Liver (tissue), 3 donors: ENCODE data around the gene B4GALT1.

ENCODE experiments used
- CTCF ChIP-seq: fragments of 150-350 bp; IDR thresholded peaks from 2 replicates; pipeline ENCODE4 v1.5.1; 2017; ENCODE audit warnings: improper control_type of control experiment, low read depth, low read length; ENCODE audit not compliant: missing input control
- EGR1 ChIP-seq, 2 donors: IDR thresholded peaks; 2 replicates each; pipeline ENCODE4 v1.6.1; 2016 to 2018; ENCODE audit warnings: antibody characterized with exemption in 2 of 2, low read depth in 2 of 2
- GABPA ChIP-seq, 2 donors: IDR thresholded peaks in 1 of 2; conservative IDR thresholded peaks in 1 of 2; 2 replicates each; pipeline ENCODE4 v1.6.1; 2016; ENCODE audit warnings: antibody characterized with exemption in 2 of 2, mild to moderate bottlenecking in 1 of 2, moderate library complexity in 1 of 2
- HNF4A ChIP-seq, 2 donors: conservative IDR thresholded peaks; 2 replicates each; pipeline ENCODE4 v1.6.1; 2016; ENCODE audit warnings: antibody characterized with exemption in 2 of 2, mild to moderate bottlenecking in 2 of 2
- JUND ChIP-seq, 2 donors: IDR thresholded peaks; 2 replicates each; pipeline ENCODE4 v1.6.1; 2016; ENCODE audit warnings: antibody characterized with exemption in 2 of 2
- MAX ChIP-seq: IDR thresholded peaks from 2 replicates; pipeline ENCODE4 v1.6.1; 2016; ENCODE audit warnings: antibody characterized with exemption
- RAD21 ChIP-seq, 2 donors: IDR thresholded peaks; 2 replicates each; pipeline ENCODE4 v1.6.1; 2016; ENCODE audit warnings: antibody characterized with exemption in 2 of 2, mild to moderate bottlenecking in 2 of 2
- REST ChIP-seq: IDR thresholded peaks from 2 replicates; pipeline ENCODE4 v1.6.1; 2016; ENCODE audit warnings: antibody characterized with exemption, mild to moderate bottlenecking
- TAF1 ChIP-seq: conservative IDR thresholded peaks from 2 replicates; pipeline ENCODE4 v1.6.1; 2016; ENCODE audit warnings: antibody characterized with exemption, mild to moderate bottlenecking
- YY1 ChIP-seq: IDR thresholded peaks from 2 replicates; pipeline ENCODE4 v1.6.1; 2016; ENCODE audit warnings: antibody characterized with exemption, mild to moderate bottlenecking
- donor health status: healthy.
- donor health status: healthy.

- TF ChIP-seq CTCF (no peak), RAD21 (IDR thresholded peaks at IDR 0.05) (no peak), GABPA (IDR thresholded peaks at IDR 0.05 in 1 of 2, conservative IDR thresholded peaks at IDR 0.05 in 1 of 2) (no peak), REST (no peak), MAX (no peak), EGR1 (IDR thresholded peaks at IDR 0.05; ENCODE audit: low read depth in 2 of 2) (no peak), YY1 (no peak), JUND (IDR thresholded peaks at IDR 0.05) (no peak), TAF1 (no peak), HNF4A (conservative IDR thresholded peaks at IDR 0.05) (no peak)
Measured at GRCh38 chr9:33144551-33144950, 22.6 kb downstream of the B4GALT1 start.
